Activated CD8-positive, alpha-beta memory T cell treated with anti-CD3 and anti-CD28 coated beads, Interleukin-2, amount 10 ng/mL, durations not matched to agents 7 days and 5 days (primary cell): ENCODE results near the gene DECR2. TPM values are rescaled to one million over a fixed set of nuclear protein-coding genes. Genes with fewer than 3 reads are reported as not detected.
"Not testable (repeated sequence)": the region's sequence is repeated elsewhere in the genome, so short reads cannot be mapped to it uniquely, and the experiment has no call there.

Experiments used
- ATAC-seq: fragments of 150-1000 bp; cut with Tn5 transposase; one replicate; pipeline ENCODE4 v1.10.0; 2021; ENCODE audit warnings: moderate library complexity
- CTCF ChIA-PET: fragments of 350-600 bp; sonication (Branson Sonifier 250); formaldehyde crosslinking; loops from one replicate; lab custom pipeline; 2021; ENCODE audit warnings: antibody characterized with exemption; lab: Charles Lee
- DNase-seq: peaks from one replicate; pipeline ENCODE4 v3.0.0-alpha.2; 2020
- H3K27ac Mint-ChIP-seq: one replicate; pipeline ENCODE4 v1.8.0; 2021; ENCODE audit warnings: mild to moderate bottlenecking, mixed read lengths
- H3K27me3 Mint-ChIP-seq: one replicate; pipeline ENCODE4 v1.8.0; 2021; ENCODE audit warnings: mixed read lengths
- H3K36me3 Mint-ChIP-seq: one replicate; pipeline ENCODE4 v1.8.0; 2021; ENCODE audit warnings: mild to moderate bottlenecking, mixed read lengths
- H3K4me1 Mint-ChIP-seq: one replicate; pipeline ENCODE4 v1.8.0; 2021; ENCODE audit warnings: mixed read lengths
- H3K4me3 Mint-ChIP-seq: one replicate; pipeline ENCODE4 v1.8.0; 2021; ENCODE audit warnings: mild to moderate bottlenecking, moderate library complexity, mixed read lengths
- H3K9me3 Mint-ChIP-seq: one replicate; pipeline ENCODE4 v1.8.0; 2022; ENCODE audit warnings: low read depth, mixed read lengths
- total RNA-seq, 2 experiments: library from RNA; stranded (reverse); gene quantifications; one replicate each; pipeline ENCODE4 v1.2.3, GENCODE V29; 2021

The DECR2 gene
- total RNA-seq, 2 experiments from 2014 or later = 5.9 to 6.3 TPM

- DNase-seq, H3K27me3 Mint-ChIP-seq, CTCF ChIA-PET, H3K27ac Mint-ChIP-seq, H3K9me3 Mint-ChIP-seq, H3K4me3 Mint-ChIP-seq, ATAC-seq, H3K36me3 Mint-ChIP-seq: not testable (repeated sequence)
- peaks cover 15% of the 10 kb centered on the region for H3K4me1 Mint-ChIP-seq
Measured at GRCh38 chr16:378113-378820, 23.4 kb upstream of the DECR2 start.

GRCh38 chr16:378821-379182 is 22.9 kb upstream of the DECR2 start:
- Mint-ChIP-seq H3K27me3 (peaks cover 5% of the 10 kb centered on the region), H3K27ac (no peak overlapping the region), H3K36me3 (peaks cover 1% of the 10 kb centered on the region), H3K4me3 (no peak overlapping the region), H3K9me3 (no peaks in the 10 kb centered on the region), H3K4me1 (peaks cover 20% of the 10 kb centered on the region)
- DNase-seq (no peak), ATAC-seq (no peak)
- CTCF ChIA-PET = no interaction called here

- Mint-ChIP-seq H3K27me3 (peaks cover 5% of the 10 kb centered on the region), H3K27ac (peak overlapping the region; percentile 69), H3K9me3 (no peaks in the 10 kb centered on the region), H3K4me1 (peaks cover 20% of the 10 kb centered on the region), H3K4me3 (no peak overlapping the region), H3K36me3 (peaks cover 1% of the 10 kb centered on the region)
- CTCF ChIA-PET = no interaction called here
- no peak for DNase-seq
- ATAC-seq = no peak
Measured at GRCh38 chr16:379183-379960, 22.3 kb upstream of the DECR2 start.

- H3K27ac Mint-ChIP-seq = peak overlapping the region; percentile 69
Measured at GRCh38 chr16:379961-380761, 21.5 kb upstream of the DECR2 start.

GRCh38 chr16:380762-381011 is 21.0 kb upstream of the DECR2 start:
- H3K27me3 Mint-ChIP-seq = peaks cover 5% of the 10 kb centered on the region
- peak overlapping the region; percentile 64 for H3K4me3 Mint-ChIP-seq
- peaks cover 1% of the 10 kb centered on the region for H3K36me3 Mint-ChIP-seq
- CTCF ChIA-PET = interaction anchor here (1.3 kb wide), 2 partner anchors 10 to 28 kb away, joined by 4 to 5 read pairs; partner anchors contain the start of genes AXIN1 and MRPL28
- ATAC-seq = no peak
- peaks cover 20% of the 10 kb centered on the region for H3K4me1 Mint-ChIP-seq
- DNase-seq = no peak
- H3K9me3 Mint-ChIP-seq = no peaks in the 10 kb centered on the region
- no peak overlapping the region for H3K27ac Mint-ChIP-seq

More at GRCh38 chr16:379961-380761, 21.5 kb upstream of the DECR2 start:
- ATAC-seq (no peak), DNase-seq (peak; percentile 47)
- Mint-ChIP-seq H3K4me3 (peak overlapping the region; percentile 58), H3K4me1 (peaks cover 20% of the 10 kb centered on the region), H3K9me3 (no peaks in the 10 kb centered on the region), H3K27me3 (peaks cover 5% of the 10 kb centered on the region), H3K36me3 (peaks cover 1% of the 10 kb centered on the region)
- CTCF ChIA-PET = interaction anchor here (1.3 kb wide), 2 partner anchors 10 to 28 kb away, joined by 4 to 5 read pairs; partner anchors contain the start of genes AXIN1 and MRPL28

GRCh38 chr16:381012-381788 is 20.5 kb upstream of the DECR2 start:
- CTCF ChIA-PET = interaction anchor here (1.3 kb wide), 2 partner anchors 11 to 29 kb away, joined by 4 to 5 read pairs; partner anchors contain the start of genes AXIN1 and MRPL28

GRCh38 chr16:381789-382717 is 19.6 kb upstream of the DECR2 start, which contains the start of gene PGAP6:
TSS of gene PGAP6 (minus strand) at chr16:381978. CDS start at chr16:381821, 157 bp downstream.
- H3K27ac Mint-ChIP-seq = peak within 1 kb of the TSS; percentile 36
- no peaks in the 10 kb centered on the region for H3K36me3 Mint-ChIP-seq
- peak; percentile 79 for ATAC-seq
- H3K4me3 Mint-ChIP-seq = peak within 1 kb of the TSS; percentile 77
- H3K4me1 Mint-ChIP-seq = peaks cover 20% of the 10 kb centered on the region
- CTCF ChIA-PET = interaction anchor here (0.7 to 1.5 kb wide), 3 partner anchors 30 to 145 kb away, joined by 3 to 7 read pairs (median 5); partner anchors contain the start of genes AXIN1 and CAPN15
- peaks cover 5% of the 10 kb centered on the region for H3K27me3 Mint-ChIP-seq
- DNase-seq = peak; percentile 72
- H3K9me3 Mint-ChIP-seq = no peaks in the 10 kb centered on the region

More at GRCh38 chr16:381012-381788, 20.5 kb upstream of the DECR2 start:
- Mint-ChIP-seq H3K36me3 (peaks cover under 1% of the 10 kb centered on the region), H3K27me3 (peaks cover 5% of the 10 kb centered on the region), H3K27ac (no peak overlapping the region), H3K9me3 (no peaks in the 10 kb centered on the region), H3K4me3 (peak overlapping the region; percentile 64), H3K4me1 (peaks cover 20% of the 10 kb centered on the region)
- ATAC-seq (peak; percentile 51), DNase-seq (peak; percentile 44)

GRCh38 chr16:383326-384051 is 18.2 kb upstream of the DECR2 start:
- no peaks in the 10 kb centered on the region for H3K36me3 Mint-ChIP-seq
- DNase-seq (peak; percentile 74), ATAC-seq (peak; percentile 31)
- H3K9me3 Mint-ChIP-seq = no peaks in the 10 kb centered on the region
- H3K4me3 Mint-ChIP-seq = peak overlapping the region; percentile 61
- CTCF ChIA-PET = interaction anchor here (1.3 kb wide), 1 partner anchor 18 kb away, joined by 3 read pairs; the partner anchor contains the start of gene DECR2
- peaks cover 5% of the 10 kb centered on the region for H3K27me3 Mint-ChIP-seq
- H3K27ac Mint-ChIP-seq = peak overlapping the region; percentile 38
- peaks cover 20% of the 10 kb centered on the region for H3K4me1 Mint-ChIP-seq

GRCh38 chr16:386641-387156 is 15.0 kb upstream of the DECR2 start:
- Mint-ChIP-seq H3K27ac (no peak overlapping the region), H3K4me3 (no peak overlapping the region), H3K27me3 (peaks cover 5% of the 10 kb centered on the region), H3K9me3 (peaks cover 2% of the 10 kb centered on the region), H3K4me1 (peaks cover 19% of the 10 kb centered on the region), H3K36me3 (peaks cover 2% of the 10 kb centered on the region)
- CTCF ChIA-PET = interaction anchor here (0.7 to 1.3 kb wide), 3 partner anchors 8 to 22 kb away, joined by 3 to 4 read pairs (median 3); no protein-coding TSS in a partner anchor
- ATAC-seq (no peak), DNase-seq (no peak)

GRCh38 chr16:387761-388666 is 13.7 kb upstream of the DECR2 start:
- ATAC-seq, H3K27ac Mint-ChIP-seq, H3K9me3 Mint-ChIP-seq, DNase-seq, H3K36me3 Mint-ChIP-seq, H3K27me3 Mint-ChIP-seq, H3K4me3 Mint-ChIP-seq, CTCF ChIA-PET: not testable (repeated sequence)
- peaks cover 25% of the 10 kb centered on the region for H3K4me1 Mint-ChIP-seq
